ENCODE data around the gene PRLR. TPM values are rescaled to one million over a fixed set of nuclear protein-coding genes. Genes with fewer than 3 reads are reported as not detected.

The PRLR gene
- total and polyA plus RNA-seq, 4 donors: 3.5 to 44.5 (median 14.3) TPM

GRCh38 chr5:35153375-35153932 is 76.8 kb downstream of the PRLR start:
- TF ChIP-seq FOXA1 (IDR thresholded peaks at IDR 0.05): no peak
- TF ChIP-seq NR2F2 (IDR thresholded peaks at IDR 0.05): no peak

DNA sequence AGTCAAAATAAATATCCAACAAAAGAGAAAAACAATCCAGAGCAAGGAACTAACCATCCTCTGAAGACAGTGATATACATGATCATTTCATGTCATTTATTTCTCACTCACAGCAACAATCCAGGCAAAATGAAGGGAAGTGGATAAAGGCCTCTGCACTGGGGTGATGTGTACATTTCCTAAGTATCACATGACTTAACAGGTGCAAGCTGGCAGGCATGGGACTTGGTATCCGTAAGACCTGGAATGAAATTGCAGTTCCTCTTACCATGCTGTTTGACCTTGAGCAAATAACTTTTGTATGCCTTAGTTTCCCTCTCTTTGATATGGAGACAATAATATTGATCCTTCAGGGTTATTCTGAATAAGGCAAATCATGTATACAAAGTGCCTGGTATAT is 77.6 kb downstream of the PRLR start:
- Histone ChIP-seq H3K9ac (ENCODE audit: low read depth in 1 of 2, low read length in 2 of 2) (no peak overlapping the region), H3K27ac (ENCODE audit: low read depth in 1 of 2, low read length in 2 of 2) (no peak overlapping the region), H3K4me3 (ENCODE audit: low read depth in 1 of 3, low read length in 3 of 3) (no peak overlapping the region), H3K36me3 (ENCODE audit: control insufficient read depth in 4 of 4, insufficient read depth in 3 of 4, low read depth in 1 of 4, low read length in 3 of 4) (no peaks in the 10 kb centered on the region), H3K4me1 (ENCODE audit: control insufficient read depth in 4 of 4, insufficient read depth in 4 of 4, low read length in 3 of 4) (no peaks in the 10 kb centered on the region), H3K27me3 (ENCODE audit: control insufficient read depth in 4 of 4, insufficient read depth in 4 of 4, low read length in 3 of 4) (no peaks in the 10 kb centered on the region), H3K9me3 (ENCODE audit: control insufficient read depth in 4 of 4, low read length in 3 of 4) (no peaks in the 10 kb centered on the region)
- 60% methylated on average over 1 of the region's 1 CpG for WGBS
- no peak for DNase-seq (ENCODE audit: low spot score)
- TF ChIP-seq JUND (IDR thresholded peaks at IDR 0.05) (no peak), GABPA (IDR thresholded peaks at IDR 0.05 in 1 of 2, conservative IDR thresholded peaks at IDR 0.05 in 1 of 2) (no peak), HNF4G (IDR thresholded peaks at IDR 0.05) (no peak), EGR1 (IDR thresholded peaks at IDR 0.05; ENCODE audit: low read depth in 2 of 2) (no peak), FOXA1 (IDR thresholded peaks at IDR 0.05) (no peak), SP1 (IDR thresholded peaks at IDR 0.05) (no peak), ZBTB33 (IDR thresholded peaks at IDR 0.05) (no peak), RXRA (IDR thresholded peaks at IDR 0.05) (no peak), HNF4A (conservative IDR thresholded peaks at IDR 0.05) (no peak), ATF3 (IDR thresholded peaks at IDR 0.05) (no peak), TAF1 (conservative IDR thresholded peaks at IDR 0.05) (no peak), MAX (IDR thresholded peaks at IDR 0.05) (no peak), NR2F2 (IDR thresholded peaks at IDR 0.05) (no peak), YY1 (IDR thresholded peaks at IDR 0.05) (no peak)
- TF ChIP-seq, protein P1, sequence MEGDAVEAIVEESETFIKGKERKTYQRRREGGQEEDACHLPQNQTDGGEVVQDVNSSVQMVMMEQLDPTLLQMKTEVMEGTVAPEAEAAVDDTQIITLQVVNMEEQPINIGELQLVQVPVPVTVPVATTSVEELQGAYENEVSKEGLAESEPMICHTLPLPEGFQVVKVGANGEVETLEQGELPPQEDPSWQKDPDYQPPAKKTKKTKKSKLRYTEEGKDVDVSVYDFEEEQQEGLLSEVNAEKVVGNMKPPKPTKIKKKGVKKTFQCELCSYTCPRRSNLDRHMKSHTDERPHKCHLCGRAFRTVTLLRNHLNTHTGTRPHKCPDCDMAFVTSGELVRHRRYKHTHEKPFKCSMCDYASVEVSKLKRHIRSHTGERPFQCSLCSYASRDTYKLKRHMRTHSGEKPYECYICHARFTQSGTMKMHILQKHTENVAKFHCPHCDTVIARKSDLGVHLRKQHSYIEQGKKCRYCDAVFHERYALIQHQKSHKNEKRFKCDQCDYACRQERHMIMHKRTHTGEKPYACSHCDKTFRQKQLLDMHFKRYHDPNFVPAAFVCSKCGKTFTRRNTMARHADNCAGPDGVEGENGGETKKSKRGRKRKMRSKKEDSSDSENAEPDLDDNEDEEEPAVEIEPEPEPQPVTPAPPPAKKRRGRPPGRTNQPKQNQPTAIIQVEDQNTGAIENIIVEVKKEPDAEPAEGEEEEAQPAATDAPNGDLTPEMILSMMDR (IDR thresholded peaks at IDR 0.05; ENCODE audit: low read depth, low read length, missing input control): no peak
- TF ChIP-seq, protein P2, sequence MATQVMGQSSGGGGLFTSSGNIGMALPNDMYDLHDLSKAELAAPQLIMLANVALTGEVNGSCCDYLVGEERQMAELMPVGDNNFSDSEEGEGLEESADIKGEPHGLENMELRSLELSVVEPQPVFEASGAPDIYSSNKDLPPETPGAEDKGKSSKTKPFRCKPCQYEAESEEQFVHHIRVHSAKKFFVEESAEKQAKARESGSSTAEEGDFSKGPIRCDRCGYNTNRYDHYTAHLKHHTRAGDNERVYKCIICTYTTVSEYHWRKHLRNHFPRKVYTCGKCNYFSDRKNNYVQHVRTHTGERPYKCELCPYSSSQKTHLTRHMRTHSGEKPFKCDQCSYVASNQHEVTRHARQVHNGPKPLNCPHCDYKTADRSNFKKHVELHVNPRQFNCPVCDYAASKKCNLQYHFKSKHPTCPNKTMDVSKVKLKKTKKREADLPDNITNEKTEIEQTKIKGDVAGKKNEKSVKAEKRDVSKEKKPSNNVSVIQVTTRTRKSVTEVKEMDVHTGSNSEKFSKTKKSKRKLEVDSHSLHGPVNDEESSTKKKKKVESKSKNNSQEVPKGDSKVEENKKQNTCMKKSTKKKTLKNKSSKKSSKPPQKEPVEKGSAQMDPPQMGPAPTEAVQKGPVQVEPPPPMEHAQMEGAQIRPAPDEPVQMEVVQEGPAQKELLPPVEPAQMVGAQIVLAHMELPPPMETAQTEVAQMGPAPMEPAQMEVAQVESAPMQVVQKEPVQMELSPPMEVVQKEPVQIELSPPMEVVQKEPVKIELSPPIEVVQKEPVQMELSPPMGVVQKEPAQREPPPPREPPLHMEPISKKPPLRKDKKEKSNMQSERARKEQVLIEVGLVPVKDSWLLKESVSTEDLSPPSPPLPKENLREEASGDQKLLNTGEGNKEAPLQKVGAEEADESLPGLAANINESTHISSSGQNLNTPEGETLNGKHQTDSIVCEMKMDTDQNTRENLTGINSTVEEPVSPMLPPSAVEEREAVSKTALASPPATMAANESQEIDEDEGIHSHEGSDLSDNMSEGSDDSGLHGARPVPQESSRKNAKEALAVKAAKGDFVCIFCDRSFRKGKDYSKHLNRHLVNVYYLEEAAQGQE (IDR thresholded peaks at IDR 0.05): no peak

More at GRCh38 chr5:35153375-35153932, 76.8 kb downstream of the PRLR start:
- no peak overlapping the region for H3K27ac ChIP-seq (ENCODE audit: low read depth in 1 of 2, low read length in 2 of 2)
- H3K36me3 ChIP-seq (ENCODE audit: control insufficient read depth in 4 of 4, insufficient read depth in 3 of 4, low read depth in 1 of 4, low read length in 3 of 4): no peaks in the 10 kb centered on the region
- no peaks in the 10 kb centered on the region for H3K27me3 ChIP-seq (ENCODE audit: control insufficient read depth in 4 of 4, insufficient read depth in 4 of 4, low read length in 3 of 4)
- H3K9me3 ChIP-seq (ENCODE audit: control insufficient read depth in 4 of 4, low read length in 3 of 4): no peaks in the 10 kb centered on the region
- H3K4me1 ChIP-seq (ENCODE audit: control insufficient read depth in 4 of 4, insufficient read depth in 4 of 4, low read length in 3 of 4): no peaks in the 10 kb centered on the region
- H3K4me3 ChIP-seq (ENCODE audit: low read depth in 1 of 3, low read length in 3 of 3): no peak overlapping the region
- 64% methylated on average over 2 of the region's 2 CpGs for WGBS
- no peak overlapping the region for H3K9ac ChIP-seq (ENCODE audit: low read depth in 1 of 2, low read length in 2 of 2)
- DNase-seq (ENCODE audit: low spot score): no peak

All from liver (tissue), 9 donors.